Erythroblast (primary cell): ENCODE data around the gene ARL15.

Experiments used
- GATA1 ChIP-seq: IDR thresholded peaks from 2 replicates; pipeline ENCODE4 v1.6.1; 2011; ENCODE audit warnings: low read depth, mild to moderate bottlenecking, control low read depth, low read length, moderate library complexity
- POLR2A ChIP-seq: IDR thresholded peaks from 2 replicates; pipeline ENCODE4 v1.6.1; 2011; ENCODE audit warnings: mild to moderate bottlenecking, low read length

DNA sequence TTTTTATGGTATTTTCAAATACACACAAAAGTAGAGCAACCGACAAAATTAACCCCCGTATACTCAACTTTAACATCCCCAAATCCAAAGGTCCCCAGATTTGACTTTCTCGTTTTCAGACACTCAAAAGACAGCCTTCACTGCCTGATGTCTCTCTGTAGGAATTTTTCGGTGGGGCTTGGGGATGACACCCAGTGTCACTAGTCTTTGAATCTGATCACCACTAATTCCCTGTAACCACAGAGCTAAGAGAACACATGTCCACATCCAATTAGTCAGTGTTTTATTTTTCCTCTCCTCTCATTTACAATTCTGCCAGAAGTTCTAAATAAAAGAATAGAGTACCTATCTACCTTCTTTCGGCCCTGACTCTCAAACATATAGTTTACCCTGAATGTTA, 324.6 kb downstream of the ARL15 start:
- TF ChIP-seq POLR2A (no peak), GATA1 (no peak)
